ENCODE data around the gene UNC13D. TPM values are rescaled to one million over a fixed set of nuclear protein-coding genes. Genes with fewer than 3 reads are reported as not detected.

The UNC13D gene
- total RNA-seq, 1 experiment from 2014 or later: 20.2 TPM

DNA sequence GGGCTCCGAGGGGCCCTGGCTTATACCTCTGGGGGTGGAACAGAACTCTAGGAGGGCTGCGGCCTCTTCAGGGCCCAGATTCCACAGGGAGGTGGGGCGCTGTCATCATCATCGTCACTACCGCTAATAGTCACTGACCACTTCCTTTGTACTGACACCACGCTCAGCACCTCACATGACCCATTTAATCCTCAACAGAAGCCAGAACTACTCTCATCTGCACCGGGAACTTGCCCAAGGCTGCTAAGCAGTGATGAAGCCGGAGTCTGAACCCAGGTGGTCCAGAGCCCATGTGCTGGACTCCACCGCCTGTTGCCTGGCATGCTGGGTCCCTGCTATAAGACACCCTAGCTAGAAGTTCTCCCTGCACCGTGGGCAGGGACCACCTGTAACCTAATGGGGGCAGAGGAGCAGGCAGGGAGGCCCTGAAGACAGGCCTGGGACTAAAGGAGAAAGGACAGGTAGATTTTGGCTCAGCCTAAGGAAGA lies 12.0 kb downstream of the UNC13D start:
- CTCF ChIA-PET: interaction anchor here (0.9 kb wide), 1 partner anchor 13 kb away, joined by 3 read pairs; no protein-coding TSS in a partner anchor

More for the DNA sequence above, 12.0 kb downstream of the UNC13D start:
- no peaks in the 10 kb centered on the region for H3K9me2 ChIP-seq (ENCODE audit: insufficient read depth)
- DNase-seq (ENCODE audit: low read depth, low spot score) (no peak), ATAC-seq (no peak)
- TF ChIP-seq CBX3 (IDR thresholded peaks at IDR 0.05; ENCODE audit: low read depth): no peak
- no peak for TF ChIP-seq SP1 (IDR thresholded peaks at IDR 0.05; ENCODE audit: low read depth)
- no peak for TF ChIP-seq YY1 (IDR thresholded peaks at IDR 0.05; ENCODE audit: extremely low read depth, insufficient replicate concordance, low read depth, low read length)
- TF ChIP-seq POLR2A (IDR thresholded peaks at IDR 0.05; ENCODE audit: borderline replicate concordance, extremely low read depth, insufficient read depth, insufficient read length): no peak
- TF ChIP-seq, protein P1, sequence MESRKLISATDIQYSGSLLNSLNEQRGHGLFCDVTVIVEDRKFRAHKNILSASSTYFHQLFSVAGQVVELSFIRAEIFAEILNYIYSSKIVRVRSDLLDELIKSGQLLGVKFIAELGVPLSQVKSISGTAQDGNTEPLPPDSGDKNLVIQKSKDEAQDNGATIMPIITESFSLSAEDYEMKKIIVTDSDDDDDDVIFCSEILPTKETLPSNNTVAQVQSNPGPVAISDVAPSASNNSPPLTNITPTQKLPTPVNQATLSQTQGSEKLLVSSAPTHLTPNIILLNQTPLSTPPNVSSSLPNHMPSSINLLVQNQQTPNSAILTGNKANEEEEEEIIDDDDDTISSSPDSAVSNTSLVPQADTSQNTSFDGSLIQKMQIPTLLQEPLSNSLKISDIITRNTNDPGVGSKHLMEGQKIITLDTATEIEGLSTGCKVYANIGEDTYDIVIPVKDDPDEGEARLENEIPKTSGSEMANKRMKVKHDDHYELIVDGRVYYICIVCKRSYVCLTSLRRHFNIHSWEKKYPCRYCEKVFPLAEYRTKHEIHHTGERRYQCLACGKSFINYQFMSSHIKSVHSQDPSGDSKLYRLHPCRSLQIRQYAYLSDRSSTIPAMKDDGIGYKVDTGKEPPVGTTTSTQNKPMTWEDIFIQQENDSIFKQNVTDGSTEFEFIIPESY (IDR thresholded peaks at IDR 0.05; ENCODE audit: extremely low read depth, insufficient replicate concordance, low read length): no peak
- TF ChIP-seq TCF7L2 (IDR thresholded peaks at IDR 0.05; ENCODE audit: borderline replicate concordance, extremely low read depth, insufficient read depth, insufficient read length): no peak
- TF ChIP-seq, protein P2, sequence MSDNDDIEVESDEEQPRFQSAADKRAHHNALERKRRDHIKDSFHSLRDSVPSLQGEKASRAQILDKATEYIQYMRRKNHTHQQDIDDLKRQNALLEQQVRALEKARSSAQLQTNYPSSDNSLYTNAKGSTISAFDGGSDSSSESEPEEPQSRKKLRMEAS (IDR thresholded peaks at IDR 0.05): no peak
- TF ChIP-seq CEBPB (IDR thresholded peaks at IDR 0.05; ENCODE audit: low read depth): no peak
- BruUV-seq (replicated peaks): no TSS peak
- POLR2A ChIA-PET: no interaction called here
- H3K9me3 ChIP-seq (ENCODE audit: control insufficient read depth in 1 of 2, insufficient read depth in 1 of 2, low read depth in 1 of 2, low read length in 2 of 2): no peaks in the 10 kb centered on the region
- H3K4me1 ChIP-seq (ENCODE audit: control insufficient read depth in 1 of 2, insufficient read depth in 2 of 2, low read length in 2 of 2): peaks cover 3 to 12% of the 10 kb centered on the region in 2 experiments; a peak in 2 of 4 replicates
- RAD21 ChIA-PET (ENCODE audit: low non-redundant PET in 1 of 2, low total read pairs in 2 of 2, uncharacterized antibody in 2 of 2, unreplicated experiment in 2 of 2): no interaction called here
- H3K4me2 ChIP-seq (ENCODE audit: low read length): peak overlapping the region; percentile 25; the same call in 1 of the 2 replicates
- H3K36me3 ChIP-seq (ENCODE audit: control insufficient read depth in 1 of 2, insufficient read depth in 2 of 2, low read length in 2 of 2): no peaks in the 10 kb centered on the region
- no peak overlapping the region for H2AFZ ChIP-seq (ENCODE audit: low read depth, low read length, poor library complexity, severe bottlenecking)
- H3K27ac ChIP-seq (ENCODE audit: low read depth, low read length): no peak overlapping the region
- no peaks in the 10 kb centered on the region for H4K20me1 ChIP-seq (ENCODE audit: insufficient read depth)
- no peaks in the 10 kb centered on the region for H3K79me2 ChIP-seq (ENCODE audit: insufficient read depth, low read length)
- H3K4me3 ChIP-seq (replicated peaks in 1 of 2; ENCODE audit: low read depth in 1 of 2, low read length in 2 of 2): no peak overlapping the region
- intact Hi-C loops (cut with micrococcal nuclease): no loop called here
- H3K9ac ChIP-seq (ENCODE audit: low read length): no peak overlapping the region
- no peaks in the 10 kb centered on the region for H3K27me3 ChIP-seq (ENCODE audit: insufficient read depth, low read length)
